H9 (cell line): Measurements from ENCODE around the gene MAML3. TPM values are rescaled to one million over a fixed set of nuclear protein-coding genes. Genes with fewer than 3 reads are reported as not detected.

ENCODE experiments used
- DNase-seq: peaks from one replicate; pipeline ENCODE4 v3.0.0-alpha.2; 2017
- H2AFZ ChIP-seq: one replicate; pipeline ENCODE4 v1.6.1; 2013; ENCODE audit warnings: mild to moderate bottlenecking, low read length, control low read depth, moderate library complexity
- H2AK5ac ChIP-seq: 2 replicates; pipeline ENCODE4 v1.6.1; 2013; ENCODE audit warnings: low read length, control low read depth, mixed read lengths; ENCODE audit not compliant: insufficient read length
- H2BK120ac ChIP-seq: one replicate; pipeline ENCODE4 v1.6.1; 2013; ENCODE audit warnings: low read depth, mild to moderate bottlenecking, low read length, control low read depth, inconsistent platforms; ENCODE audit not compliant: poor library complexity, severe bottlenecking
- H2BK12ac ChIP-seq: 2 replicates; pipeline ENCODE4 v1.6.1; 2013; ENCODE audit warnings: low read length, control low read depth, mixed read lengths, low read depth; ENCODE audit not compliant: insufficient read length
- H2BK15ac ChIP-seq: 2 replicates; pipeline ENCODE4 v1.6.1; 2013; ENCODE audit warnings: low read depth, low read length, control low read depth
- H2BK20ac ChIP-seq: one replicate; pipeline ENCODE4 v1.6.1; 2013; ENCODE audit warnings: low read depth, mild to moderate bottlenecking, low read length, control low read depth, inconsistent platforms; ENCODE audit not compliant: poor library complexity, severe bottlenecking
- H2BK5ac ChIP-seq: 2 replicates; pipeline ENCODE4 v1.6.1; 2013; ENCODE audit warnings: low read length, control low read depth, mixed read lengths; ENCODE audit not compliant: insufficient read length
- H3K14ac ChIP-seq: 2 replicates; pipeline ENCODE4 v1.6.1; 2013; ENCODE audit warnings: low read length, control low read depth; ENCODE audit not compliant: insufficient read depth
- H3K18ac ChIP-seq: 2 replicates; pipeline ENCODE4 v1.6.1; 2013; ENCODE audit warnings: low read depth, mild to moderate bottlenecking, mixed read lengths, low read length, control low read depth; ENCODE audit not compliant: insufficient read length
- H3K23ac ChIP-seq: 2 replicates; pipeline ENCODE4 v1.6.1; 2013; ENCODE audit warnings: low read length, control low read depth, mixed read lengths, low read depth; ENCODE audit not compliant: insufficient read length
- H3K23me2 ChIP-seq: 2 replicates; pipeline ENCODE4 v1.6.1; 2013; ENCODE audit warnings: low read depth, mild to moderate bottlenecking, mixed read lengths, low read length, control low read depth; ENCODE audit not compliant: insufficient read length, poor library complexity, severe bottlenecking
- H3K27ac ChIP-seq: 2 replicates; pipeline ENCODE4 v1.5.1; 2013; ENCODE audit warnings: low read length, control low read depth, mixed read lengths, low read depth; ENCODE audit not compliant: insufficient read length
- H3K27me3 ChIP-seq: 2 replicates; pipeline ENCODE4 v1.6.1; 2013; ENCODE audit warnings: low read length, control low read depth, inconsistent platforms; ENCODE audit not compliant: insufficient read depth
- H3K4ac ChIP-seq: 2 replicates; pipeline ENCODE4 v1.6.1; 2013; ENCODE audit warnings: low read depth, mild to moderate bottlenecking, control low read depth, inconsistent platforms, low read length, moderate library complexity
- H3K4me1 ChIP-seq: 2 replicates; pipeline ENCODE4 v1.6.1; 2013; ENCODE audit warnings: low read length, control low read depth, inconsistent platforms; ENCODE audit not compliant: insufficient read depth
- H3K4me2 ChIP-seq: 2 replicates; pipeline ENCODE4 v1.6.1; 2013; ENCODE audit warnings: low read length, control low read depth, mixed read lengths; ENCODE audit not compliant: insufficient read length, insufficient read depth
- H3K56ac ChIP-seq: 2 replicates; pipeline ENCODE4 v1.6.1; 2013; ENCODE audit warnings: low read depth, mild to moderate bottlenecking, mixed read lengths, low read length, control low read depth; ENCODE audit not compliant: insufficient read length
- H3K79me1 ChIP-seq: 2 replicates; pipeline ENCODE4 v1.6.1; 2013; ENCODE audit warnings: low read depth, mild to moderate bottlenecking, moderate library complexity, low read length, control low read depth, inconsistent platforms; ENCODE audit not compliant: insufficient read depth, poor library complexity, severe bottlenecking
- H3K79me2 ChIP-seq: 2 replicates; pipeline ENCODE4 v1.6.1; 2013; ENCODE audit warnings: low read length, control low read depth, inconsistent platforms; ENCODE audit not compliant: insufficient read depth
- H3K9ac ChIP-seq: 2 replicates; pipeline ENCODE4 v1.6.1; 2013; ENCODE audit warnings: low read length, control low read depth, mixed read lengths; ENCODE audit not compliant: insufficient read length; ENCODE audit errors: extremely low read depth
- H3K9me3 ChIP-seq: one replicate; pipeline ENCODE4 v1.6.1; 2013; ENCODE audit warnings: low read depth, low read length, inconsistent platforms; ENCODE audit not compliant: control insufficient read depth
- H3T11ph ChIP-seq: one replicate; pipeline ENCODE4 v1.6.1; 2013; ENCODE audit warnings: mild to moderate bottlenecking, low read length, control low read depth, inconsistent platforms
- H4K20me1 ChIP-seq: one replicate; pipeline ENCODE4 v1.6.1; 2013; ENCODE audit not compliant: control insufficient read depth, insufficient read length, insufficient read depth
- H4K5ac ChIP-seq: 2 replicates; pipeline ENCODE4 v1.6.1; 2013; ENCODE audit warnings: low read depth, mild to moderate bottlenecking, mixed read lengths, low read length, control low read depth; ENCODE audit not compliant: insufficient read length
- H4K8ac ChIP-seq: replicated peaks from 2 replicates; pipeline ENCODE4 v1.6.1; 2013; ENCODE audit warnings: low read length, control low read depth, mixed read lengths, low read depth; ENCODE audit not compliant: insufficient read length
- H4K91ac ChIP-seq: 2 replicates; pipeline ENCODE4 v1.6.1; 2013; ENCODE audit warnings: low read depth, mild to moderate bottlenecking, moderate library complexity, mixed read lengths, low read length, control low read depth; ENCODE audit not compliant: insufficient read length
- H3K27ac Mint-ChIP-seq, 3 experiments: 2 replicates in 2 of 3; 3 replicates in 1 of 3; pipeline ENCODE4 v1.8.0; 2020 to 2021; ENCODE audit warnings: mixed read lengths in 3 of 3, mild to moderate bottlenecking in 1 of 3, moderate library complexity in 1 of 3
- H3K27me3 Mint-ChIP-seq: 2 replicates; pipeline ENCODE4 v1.8.0; 2021; ENCODE audit warnings: low read depth, mild to moderate bottlenecking, moderate library complexity, mixed read lengths
- H3K36me3 Mint-ChIP-seq, 3 experiments: 2 replicates in 2 of 3; 3 replicates in 1 of 3; pipeline ENCODE4 v1.8.0; 2020 to 2021; ENCODE audit warnings: low read depth in 3 of 3, mixed read lengths in 3 of 3; ENCODE audit not compliant: insufficient read depth in 1 of 3
- H3K4me1 Mint-ChIP-seq, 2 experiments: 2 replicates each; pipeline ENCODE4 v1.8.0; 2020; ENCODE audit warnings: mixed read lengths in 2 of 2
- H3K4me3 Mint-ChIP-seq, 2 experiments: 2 replicates in 1 of 2; 3 replicates in 1 of 2; pipeline ENCODE4 v1.8.0; 2020 to 2021; ENCODE audit warnings: mild to moderate bottlenecking in 2 of 2, mixed read lengths in 2 of 2, moderate library complexity in 1 of 2
- H3K9me3 Mint-ChIP-seq, 2 experiments: 2 replicates in 1 of 2; 3 replicates in 1 of 2; pipeline ENCODE4 v1.8.0; 2020; ENCODE audit warnings: mild to moderate bottlenecking in 2 of 2, mixed read lengths in 2 of 2, moderate library complexity in 1 of 2
- CTCF ChIP-seq: fragments of 200-600 bp; sonication (generic); conservative IDR thresholded peaks from 3 replicates; pipeline ENCODE4 v1.8.0; 2021; ENCODE audit warnings: antibody characterized with exemption, mild to moderate bottlenecking
- WGBS: extraction: QIAGEN DNeasy Blood & Tissue Kit; methylation state at CpG from one replicate; pipeline ENCODE4 v1.1.7; 2013; ENCODE audit warnings: missing lambda C conversion rate, low lambda C conversion rate, mixed read lengths; ENCODE audit not compliant: insufficient read length; ENCODE audit errors: extremely low coverage; 5-methylcytosine and 5-hydroxymethylcytosine counted together
- total RNA-seq: library from RNA; stranded (reverse); gene quantifications from 2 replicates; pipeline ENCODE4 v1.2.1, GENCODE V29; 2021

Gene MAML3
- total RNA-seq, 1 experiment from 2014 or later, result 3.9 TPM

GRCh38 chr4:139917896-139918295 lies 236.1 kb downstream of the MAML3 start:
- Histone ChIP-seq H3K27ac (no peak overlapping the region), H4K91ac (no peak overlapping the region), H3K79me2 (no peaks in the 10 kb centered on the region), H2BK20ac (no peak overlapping the region), H3K9me3 (no peaks in the 10 kb centered on the region), H2BK15ac (no peak overlapping the region), H3K18ac (no peak overlapping the region), H2BK12ac (no peak overlapping the region), H3T11ph (no peak overlapping the region), H3K4me1 (peaks cover 5% of the 10 kb centered on the region; the same call in 1 of the 2 replicates), H3K56ac (no peak overlapping the region), H4K8ac (no peak overlapping the region), H2BK120ac (no peak overlapping the region), H3K23me2 (no peaks in the 10 kb centered on the region), H3K27me3 (no peaks in the 10 kb centered on the region), H3K9ac (no peak overlapping the region), H3K23ac (no peak overlapping the region), H3K79me1 (no peaks in the 10 kb centered on the region), H3K14ac (no peak overlapping the region), H4K5ac (no peak overlapping the region), H3K4ac (no peak overlapping the region), H4K20me1 (no peaks in the 10 kb centered on the region), H2AK5ac (no peak overlapping the region), H2BK5ac (no peak overlapping the region), H2AFZ (no peak overlapping the region), H3K4me2 (no peak overlapping the region)
- Mint-ChIP-seq H3K4me1 (peaks cover 43 to 49% of the 10 kb centered on the region in 2 experiments), H3K9me3 (no peaks in the 10 kb centered on the region), H3K4me3 (no peak overlapping the region), H3K27ac (no peak overlapping the region), H3K36me3 (no peaks in the 10 kb centered on the region), H3K27me3 (peaks cover 7% of the 10 kb centered on the region)
- no peak for TF ChIP-seq CTCF
- no CpG with 5 or more reads among the region's 6 CpGs for WGBS
- DNase-seq, result no peak
